Iris pigment epithelial cell (primary cell): Measurements from ENCODE around the gene CELF4.

Experiments used
- DNase-seq: peaks from one replicate; pipeline ENCODE4 v3.0.0-alpha.2; 2011; ENCODE audit warnings: low read depth

Gene CELF4

GRCh38 chr18:37222354-37222998 lies 343.1 kb downstream of the CELF4 start:
- DNase-seq: no peak

GRCh38 chr18:37219257-37219656 lies 346.3 kb downstream of the CELF4 start:
- DNase-seq: no peak

- DNase-seq: no peak
Observed at GRCh38 chr18:37218022-37218590, 347.5 kb downstream of the CELF4 start.

GRCh38 chr18:37210781-37211180 lies 354.8 kb downstream of the CELF4 start:
- DNase-seq: no peak

- no peak for DNase-seq
Observed at GRCh38 chr18:37207343-37207742, 358.3 kb downstream of the CELF4 start.

- no peak for DNase-seq
Observed at GRCh38 chr18:37199741-37200140, 365.9 kb downstream of the CELF4 start.
